Neural progenitor cell (in vitro differentiated cells): ENCODE results near the gene SLC19A1.

Experiments used
- EZH2 ChIP-seq: fragments of 200-600 bp; sonication (generic); IDR thresholded peaks from 2 replicates; pipeline ENCODE4 v1.6.1; 2017; ENCODE audit warnings: antibody characterized with exemption, mild to moderate bottlenecking, moderate library complexity
- EZH2phosphoT487 ChIP-seq: fragments of 200-600 bp; sonication (generic); IDR thresholded peaks from 2 replicates; pipeline ENCODE4 v1.6.1; 2017; ENCODE audit warnings: antibody characterized with exemption
- TF ChIP-seq, protein P1 (sequence below): fragments of 200-600 bp; sonication (generic); IDR thresholded peaks from 2 replicates; pipeline ENCODE4 v1.5.1; 2017; ENCODE audit warnings: antibody characterized with exemption, mild to moderate bottlenecking

DNA sequence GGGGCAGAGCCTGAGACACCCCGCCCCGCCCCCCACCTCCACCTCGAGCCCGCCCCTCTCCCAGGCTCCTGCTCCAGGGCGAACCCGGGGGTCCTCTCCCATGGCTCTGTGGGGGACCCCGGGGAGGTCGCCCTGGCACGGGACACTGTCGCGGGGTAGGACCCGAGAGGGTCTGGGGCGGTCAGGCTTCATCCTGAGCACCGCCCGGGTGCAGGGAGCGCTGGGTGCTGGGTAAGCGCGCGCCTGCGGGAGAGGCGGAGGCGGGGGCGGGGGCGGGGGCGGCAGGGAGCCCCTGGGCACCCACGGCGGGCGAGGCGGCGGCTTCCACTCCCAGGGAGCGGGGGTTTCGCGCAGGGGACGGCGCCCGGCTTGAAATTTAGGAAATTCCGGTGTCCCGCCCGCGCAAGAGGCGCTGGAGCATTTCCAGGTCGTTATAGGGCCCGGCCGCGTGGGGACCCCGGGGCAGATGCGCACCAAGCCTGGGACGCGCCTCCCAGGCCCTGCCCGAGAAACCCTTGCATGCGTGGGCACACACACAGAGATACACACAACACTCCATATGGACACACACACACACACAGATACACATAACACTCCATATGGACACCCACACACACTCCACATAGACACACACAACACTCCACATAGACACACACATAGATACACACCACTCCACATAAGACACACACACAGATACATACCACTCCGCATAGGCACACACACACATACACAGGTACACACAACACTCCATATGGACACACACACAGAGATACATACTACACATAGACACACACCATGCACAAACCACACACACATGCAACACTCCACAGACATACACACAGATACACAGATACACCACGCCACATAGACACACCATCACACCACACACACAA lies 48.7 kb upstream of the SLC19A1 start:
- TF ChIP-seq, protein P1, sequence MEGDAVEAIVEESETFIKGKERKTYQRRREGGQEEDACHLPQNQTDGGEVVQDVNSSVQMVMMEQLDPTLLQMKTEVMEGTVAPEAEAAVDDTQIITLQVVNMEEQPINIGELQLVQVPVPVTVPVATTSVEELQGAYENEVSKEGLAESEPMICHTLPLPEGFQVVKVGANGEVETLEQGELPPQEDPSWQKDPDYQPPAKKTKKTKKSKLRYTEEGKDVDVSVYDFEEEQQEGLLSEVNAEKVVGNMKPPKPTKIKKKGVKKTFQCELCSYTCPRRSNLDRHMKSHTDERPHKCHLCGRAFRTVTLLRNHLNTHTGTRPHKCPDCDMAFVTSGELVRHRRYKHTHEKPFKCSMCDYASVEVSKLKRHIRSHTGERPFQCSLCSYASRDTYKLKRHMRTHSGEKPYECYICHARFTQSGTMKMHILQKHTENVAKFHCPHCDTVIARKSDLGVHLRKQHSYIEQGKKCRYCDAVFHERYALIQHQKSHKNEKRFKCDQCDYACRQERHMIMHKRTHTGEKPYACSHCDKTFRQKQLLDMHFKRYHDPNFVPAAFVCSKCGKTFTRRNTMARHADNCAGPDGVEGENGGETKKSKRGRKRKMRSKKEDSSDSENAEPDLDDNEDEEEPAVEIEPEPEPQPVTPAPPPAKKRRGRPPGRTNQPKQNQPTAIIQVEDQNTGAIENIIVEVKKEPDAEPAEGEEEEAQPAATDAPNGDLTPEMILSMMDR = no peak
- TF ChIP-seq EZH2 (no peak), EZH2phosphoT487 (no peak)
